Natural killer cell (primary cell): ENCODE data around the gene RGSL1. TPM values are rescaled to one million over a fixed set of nuclear protein-coding genes. Genes with fewer than 3 reads are reported as not detected.

Source experiments
- ATAC-seq, 3 donors: fragments of 150-1000 bp in 2 of 3; fragments of 200-7000 bp in 1 of 3; cut with Tn5 transposase; 1 replicate in 1 of 3; 2 replicates in 2 of 3; pipeline ENCODE4 v1.10.0; 2021; ENCODE audit warnings: mild to moderate bottlenecking in 2 of 3, moderate library complexity in 2 of 3
- DNase-seq, 2 donors: peaks; one replicate each; pipeline versions ENCODE4 v3.0.0 to v3.0.0-alpha.2; 2013 to 2021; ENCODE audit warnings: mixed read lengths in 1 of 2
- H3K27ac ChIP-seq: one replicate; pipeline ENCODE4 v1.5.1; 2013; ENCODE audit warnings: mild to moderate bottlenecking, low read length
- H3K27me3 ChIP-seq: one replicate; pipeline ENCODE4 v1.6.1; 2013; ENCODE audit warnings: low read length; ENCODE audit not compliant: control insufficient read depth, insufficient read depth
- H3K36me3 ChIP-seq: one replicate; pipeline ENCODE4 v1.6.1; 2013; ENCODE audit warnings: low read length; ENCODE audit not compliant: control insufficient read depth, insufficient read depth
- H3K4me1 ChIP-seq: one replicate; pipeline ENCODE4 v1.6.1; 2013; ENCODE audit warnings: low read length; ENCODE audit not compliant: control insufficient read depth, insufficient read depth
- H3K4me3 ChIP-seq: one replicate; pipeline ENCODE4 v1.5.1; 2013; ENCODE audit warnings: low read length
- H3K9me3 ChIP-seq: one replicate; pipeline ENCODE4 v1.6.1; 2013; ENCODE audit warnings: low read length; ENCODE audit not compliant: control insufficient read depth, insufficient read depth
- H3K27ac Mint-ChIP-seq, 2 donors: one replicate each; pipeline ENCODE4 v1.8.0; 2022; ENCODE audit warnings: mild to moderate bottlenecking in 2 of 2, mixed read lengths in 2 of 2, moderate library complexity in 1 of 2
- H3K27me3 Mint-ChIP-seq, 2 donors: one replicate each; pipeline ENCODE4 v1.8.0; 2022; ENCODE audit warnings: low read depth in 2 of 2, mixed read lengths in 2 of 2
- H3K36me3 Mint-ChIP-seq: one replicate; pipeline ENCODE4 v1.8.0; 2022; ENCODE audit warnings: mixed read lengths
- H3K4me1 Mint-ChIP-seq, 2 donors: one replicate each; pipeline ENCODE4 v1.8.0; 2022; ENCODE audit warnings: mixed read lengths in 2 of 2
- H3K4me3 Mint-ChIP-seq: one replicate; pipeline ENCODE4 v1.8.0; 2022; ENCODE audit warnings: mild to moderate bottlenecking, moderate library complexity, mixed read lengths
- H3K9me3 Mint-ChIP-seq, 2 donors: one replicate each; pipeline ENCODE4 v1.8.0; 2022; ENCODE audit warnings: mixed read lengths in 2 of 2
- CTCF ChIP-seq: fragments of 200-600 bp; IDR thresholded peaks from one replicate; pipeline ENCODE4 v1.8.0; 2022; ENCODE audit warnings: antibody characterized with exemption
- WGBS: methylation state at CpG from one replicate; pipeline ENCODE4 v1.1.7; 2013; ENCODE audit warnings: missing lambda C conversion rate; ENCODE audit not compliant: insufficient coverage; 5-methylcytosine and 5-hydroxymethylcytosine counted together
- intact Hi-C: fragments of 100-400 bp; cut with micrococcal nuclease; formaldehyde crosslinking; loops from one replicate; pipeline ENCODE4 v1.14.2; 2022
- total RNA-seq, 4 donors: library from RNA; stranded (reverse); fragments of 120-200 nt in 1 of 4; gene quantifications; one replicate each; pipeline versions ENCODE4 v1.2.3 to v1.2.4, GENCODE V29; 2013 to 2022

RGSL1 gene
- total RNA-seq, 3 donors from 2014 or later (not counting 1 experiment from before 2014, with no cell fraction given) = not detected

- no peaks in the 10 kb centered on the region for H3K4me1 ChIP-seq
- no peak overlapping the region for H3K4me3 ChIP-seq
- H3K27me3 ChIP-seq = no peaks in the 10 kb centered on the region
- DNase-seq (no peak), ATAC-seq (no peak)
- no peak overlapping the region for H3K27ac Mint-ChIP-seq
- intact Hi-C loops = no loop called here
- peaks cover 17 to 20% of the 10 kb centered on the region in 2 donors for H3K27me3 Mint-ChIP-seq
- H3K9me3 ChIP-seq = no peaks in the 10 kb centered on the region
- no peak overlapping the region for H3K4me3 Mint-ChIP-seq
- TF ChIP-seq CTCF = no peak
- no peaks in the 10 kb centered on the region for H3K36me3 Mint-ChIP-seq
- H3K36me3 ChIP-seq = no peaks in the 10 kb centered on the region
- no peak overlapping the region for H3K27ac ChIP-seq
- 96% methylated on average over 3 of the region's 4 CpGs for WGBS
- no peaks in the 10 kb centered on the region for H3K4me1 Mint-ChIP-seq
- no peaks in the 10 kb centered on the region for H3K9me3 Mint-ChIP-seq
These were observed 111.5 kb downstream of the RGSL1 start for GRCh38 chr1:182561456-182561855.

- H3K4me3 ChIP-seq = no peak overlapping the region
- Mint-ChIP-seq H3K4me1 (no peaks in the 10 kb centered on the region), H3K36me3 (no peaks in the 10 kb centered on the region), H3K9me3 (no peaks in the 10 kb centered on the region), H3K27ac (no peak overlapping the region), H3K27me3 (peaks cover 17 to 18% of the 10 kb centered on the region in 2 donors), H3K4me3 (no peak overlapping the region)
- peak in 1 of 3 donors; percentile 52 for ATAC-seq
- intact Hi-C loops = no loop called here
- H3K36me3 ChIP-seq = no peaks in the 10 kb centered on the region
- 81% methylated on average over 3 of the region's 4 CpGs for WGBS
- no peaks in the 10 kb centered on the region for H3K9me3 ChIP-seq
- H3K27me3 ChIP-seq = no peaks in the 10 kb centered on the region
- H3K27ac ChIP-seq = no peak overlapping the region
- no peaks in the 10 kb centered on the region for H3K4me1 ChIP-seq
- no peak for DNase-seq
- TF ChIP-seq CTCF = no peak
These were observed 113.1 kb downstream of the RGSL1 start for GRCh38 chr1:182563095-182563494.

- WGBS = 78% methylated on average over 2 of the region's 2 CpGs
- DNase-seq = no peak
These were observed 114.6 kb downstream of the RGSL1 start for GRCh38 chr1:182564406-182565004.

More at GRCh38 chr1:182564406-182565004, 114.6 kb downstream of the RGSL1 start:
- H3K36me3 ChIP-seq = no peaks in the 10 kb centered on the region
- H3K9me3 ChIP-seq = no peaks in the 10 kb centered on the region
- no peaks in the 10 kb centered on the region for H3K4me1 Mint-ChIP-seq
- H3K36me3 Mint-ChIP-seq = no peaks in the 10 kb centered on the region
- H3K4me3 ChIP-seq = no peak overlapping the region
- H3K9me3 Mint-ChIP-seq = no peaks in the 10 kb centered on the region
- TF ChIP-seq CTCF = no peak
- H3K27me3 Mint-ChIP-seq = peaks cover 13 to 14% of the 10 kb centered on the region in 2 donors
- H3K27ac Mint-ChIP-seq = no peak overlapping the region
- no peaks in the 10 kb centered on the region for H3K27me3 ChIP-seq
- H3K27ac ChIP-seq = no peak overlapping the region
- intact Hi-C loops = no loop called here
- H3K4me1 ChIP-seq = no peaks in the 10 kb centered on the region
- no peak overlapping the region for H3K4me3 Mint-ChIP-seq
- ATAC-seq = no peak
